Activated T-cell treated with anti-CD3 and anti-CD28 coated beads for 4 hours (primary cell): Measurements from ENCODE around the gene NOP58.
"Not testable (repeated sequence)": the region's sequence is repeated elsewhere in the genome, so short reads cannot be mapped to it uniquely, and the experiment has no call there.

Experiments
- DNase-seq: peaks from one replicate; pipeline ENCODE4 v3.0.0-alpha.2; 2020

Gene NOP58

DNA sequence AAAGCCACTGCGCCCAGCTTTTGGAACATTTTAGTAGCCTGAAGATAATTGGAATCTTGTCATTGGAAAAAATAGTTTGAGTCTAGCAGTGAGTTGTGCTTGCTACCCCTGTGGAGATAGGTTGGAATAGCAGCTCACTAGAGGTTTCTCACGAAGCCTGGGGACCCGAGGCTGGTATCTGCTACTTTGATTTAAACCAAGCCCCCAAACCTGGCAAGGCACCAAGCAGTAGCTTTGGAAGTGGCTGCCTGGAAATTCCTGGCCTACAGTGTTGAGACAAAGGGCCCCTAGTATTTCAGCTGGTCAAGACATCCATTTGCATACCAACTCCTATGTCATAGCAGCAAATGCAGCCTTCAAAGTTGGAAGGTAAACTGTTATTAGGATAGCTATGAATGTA is 42.1 kb downstream of the NOP58 start:
- no peak for DNase-seq

DNA sequence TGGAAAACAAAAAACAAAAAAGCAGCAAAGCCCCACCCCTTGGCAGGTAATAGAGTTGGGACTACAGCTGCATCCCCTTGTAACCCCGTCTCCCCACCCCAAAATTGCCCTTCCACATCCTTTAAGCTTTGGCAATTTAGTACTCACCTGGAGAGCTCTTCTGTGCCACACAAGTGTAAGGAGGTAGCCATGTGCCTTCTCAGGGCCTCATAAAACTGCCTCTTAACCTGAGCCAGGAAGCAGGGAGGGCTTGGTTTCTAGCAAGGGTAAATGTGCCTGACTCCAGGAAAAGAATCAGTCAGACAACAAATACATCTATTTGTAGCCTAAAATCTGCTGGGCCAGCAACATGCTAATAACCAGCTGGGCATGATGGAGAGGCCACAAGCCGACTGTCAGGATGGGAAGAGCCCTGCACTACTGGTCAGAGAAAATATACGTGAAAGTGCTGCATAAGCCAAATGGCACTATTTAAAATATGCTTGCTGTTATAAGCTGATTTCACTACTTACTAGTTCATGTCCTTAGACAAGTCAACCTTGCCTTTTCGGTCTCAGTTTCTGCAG is 46.3 kb downstream of the NOP58 start:
- DNase-seq, result no peak

DNA sequence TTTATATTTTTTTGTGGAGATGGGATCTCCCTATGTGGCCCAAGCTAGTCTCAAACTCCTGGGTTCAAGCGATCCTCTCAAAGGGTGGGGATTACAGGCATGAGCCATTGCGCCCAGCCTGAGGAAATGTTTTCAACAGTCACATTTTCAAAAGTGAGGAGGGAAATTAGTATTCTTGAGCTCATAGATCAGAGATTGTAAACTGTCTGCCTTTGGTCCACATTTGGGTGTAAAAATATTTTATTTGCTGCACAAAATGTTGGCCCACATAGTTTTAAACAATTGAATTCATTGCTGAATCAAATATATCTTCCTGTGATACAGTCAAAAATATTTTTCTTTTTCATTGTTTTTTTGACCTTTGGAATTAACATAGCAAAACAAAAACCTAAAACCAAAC is 48.6 kb downstream of the NOP58 start:
- no peak for DNase-seq

GRCh38 chr2:202317080-202317857 is 51.7 kb downstream of the NOP58 start:
- DNase-seq, result no peak

DNA sequence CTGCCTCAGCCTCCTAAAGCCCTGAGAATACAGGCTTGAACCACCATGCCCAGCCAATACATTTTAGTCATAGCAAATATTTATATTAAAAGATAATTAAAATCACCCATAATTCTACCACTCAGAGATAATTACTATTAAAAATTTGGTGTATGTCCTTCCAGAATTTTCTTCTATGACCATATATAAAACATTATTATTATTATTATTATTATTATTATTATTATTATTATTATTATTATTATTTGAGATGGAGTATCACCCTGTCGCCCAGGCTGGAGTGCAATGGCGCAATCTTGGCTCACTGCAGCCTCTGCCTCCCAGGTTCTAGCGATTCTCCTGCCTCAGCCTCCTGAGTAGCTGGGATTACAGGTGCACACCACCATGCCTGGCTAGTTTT is 54.8 kb downstream of the NOP58 start:
- not testable (repeated sequence) for DNase-seq

GRCh38 chr2:202322435-202322834 is 56.9 kb downstream of the NOP58 start:
- DNase-seq, result no peak

DNA sequence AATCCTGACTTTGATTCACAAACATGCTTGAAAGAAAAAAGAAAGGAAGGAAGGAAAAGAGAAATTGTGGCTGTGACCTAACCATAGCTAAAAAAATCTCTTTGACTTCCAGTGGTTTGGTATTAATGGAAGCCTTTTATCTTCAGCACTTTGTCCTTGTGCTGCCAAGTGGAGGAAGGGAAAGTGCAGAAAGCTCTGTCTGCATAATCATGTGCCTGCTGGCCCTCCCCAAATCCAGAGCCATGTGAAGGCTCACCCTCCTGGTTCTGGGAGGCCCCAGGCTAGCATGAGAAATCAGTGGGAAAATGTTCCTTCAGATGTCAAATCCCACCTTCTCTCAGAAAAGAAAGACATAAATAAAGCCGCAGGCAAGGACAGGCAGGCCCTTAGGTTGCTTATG is 62.3 kb downstream of the NOP58 start:
- DNase-seq, result no peak

- no peak for DNase-seq
Observed at GRCh38 chr2:202335791-202336467, 70.4 kb downstream of the NOP58 start.

DNA sequence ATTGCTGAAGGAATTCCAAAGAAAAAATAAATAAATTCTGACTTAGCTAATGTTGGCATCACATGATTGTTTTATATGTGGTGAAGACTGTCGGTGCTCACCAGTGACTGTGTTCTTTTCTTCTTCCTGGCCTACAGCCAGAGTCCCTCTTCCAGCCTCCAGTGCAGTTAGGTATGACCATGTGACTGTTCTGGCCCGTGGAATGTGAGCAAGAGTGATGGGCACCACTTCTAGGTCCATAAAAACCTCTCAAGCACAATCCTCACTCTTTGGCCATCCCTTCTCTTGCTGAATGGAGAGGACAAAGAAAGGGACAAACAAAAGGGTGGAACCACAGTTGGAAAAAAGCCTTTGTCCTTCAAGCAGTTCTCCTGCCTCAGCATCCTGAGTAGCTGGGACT is 71.6 kb downstream of the NOP58 start:
- DNase-seq, result no peak

GRCh38 chr2:202337706-202338346 is 72.3 kb downstream of the NOP58 start:
- no peak for DNase-seq

- no peak for DNase-seq
Observed at GRCh38 chr2:202339071-202339870, 73.7 kb downstream of the NOP58 start.

GRCh38 chr2:202344178-202344577 is 78.6 kb downstream of the NOP58 start:
- no peak for DNase-seq

GRCh38 chr2:202346180-202346579 is 80.6 kb downstream of the NOP58 start:
- DNase-seq, result no peak
